KG1 (cell line): ENCODE results near the gene ETAA1.
A peak's percentile ranks its signal among the peaks of the same experiment; 100 is the strongest.

Experiments used
- DNase-seq: peaks from one replicate; lab custom pipeline; 2025; lab: John Stamatoyannopoulos, UW

The ETAA1 gene

GRCh38 chr2:67397143-67397986 lies at the start of gene ETAA1:
ETAA1 (plus strand) TSS chr2:67397333; CDS start chr2:67397449, 116 bp downstream.
- DNase-seq = peak; percentile 78

GRCh38 chr2:67366832-67367412 lies 30.2 kb upstream of the ETAA1 start:
- no peak for DNase-seq

DNA sequence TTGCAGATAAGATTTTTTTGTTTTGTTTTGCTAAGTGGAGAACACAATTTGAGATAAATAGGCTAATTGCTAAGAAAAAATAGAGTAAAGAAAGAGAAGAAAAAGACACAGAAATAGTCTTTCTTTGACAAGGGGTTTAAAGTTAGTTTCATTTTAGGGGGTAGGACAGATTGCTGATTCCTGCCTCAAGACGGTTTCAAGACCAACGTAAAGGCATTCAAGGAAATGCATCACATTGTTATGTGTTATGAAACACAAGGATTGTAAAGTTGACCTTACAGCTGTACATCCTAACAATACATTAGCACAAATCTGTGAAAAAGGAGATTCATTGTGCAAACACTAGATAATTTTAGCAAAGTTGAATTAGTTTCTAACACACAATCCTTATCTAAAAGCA lies 22.7 kb upstream of the ETAA1 start:
- DNase-seq = no peak

DNA sequence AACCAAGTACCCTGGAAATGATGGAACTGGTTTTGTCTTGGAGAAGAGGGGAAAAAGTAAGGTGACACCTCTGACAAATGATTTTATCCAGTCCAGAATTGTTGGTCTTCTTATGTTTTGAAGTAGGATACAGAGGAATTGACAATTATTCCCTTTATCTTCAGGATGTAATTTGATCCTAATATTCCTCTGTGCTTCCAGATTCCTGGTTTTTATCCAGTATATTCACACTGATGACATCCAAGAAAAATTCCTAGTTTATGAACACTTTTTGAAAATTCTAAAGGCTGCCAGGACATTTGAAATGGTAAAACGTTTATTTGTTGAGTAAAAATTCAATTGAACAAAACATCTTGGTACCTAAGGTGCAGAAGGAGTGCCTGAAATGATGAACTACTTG lies 22.2 kb upstream of the ETAA1 start:
- no peak for DNase-seq

DNA sequence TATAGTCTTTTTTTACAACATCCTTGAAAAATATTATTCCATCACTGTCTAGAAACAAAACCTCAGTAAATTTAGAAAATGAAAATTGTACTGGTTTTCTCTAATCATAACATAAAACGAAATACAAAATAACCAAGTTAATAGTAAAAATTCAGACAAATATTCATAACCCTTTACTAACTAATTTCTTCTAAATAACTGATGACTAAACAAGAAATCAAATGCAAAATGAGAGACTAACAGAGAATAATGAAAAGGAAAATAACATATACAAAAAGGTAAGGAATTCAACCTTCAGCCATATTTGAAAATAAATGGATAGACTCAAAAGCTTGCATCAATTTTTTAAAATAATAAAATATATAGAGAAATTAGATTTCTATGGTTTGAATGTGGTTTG lies 18.6 kb upstream of the ETAA1 start:
- DNase-seq = no peak

- no peak for DNase-seq
Observed at GRCh38 chr2:67379048-67379447, 18.1 kb upstream of the ETAA1 start.

DNA sequence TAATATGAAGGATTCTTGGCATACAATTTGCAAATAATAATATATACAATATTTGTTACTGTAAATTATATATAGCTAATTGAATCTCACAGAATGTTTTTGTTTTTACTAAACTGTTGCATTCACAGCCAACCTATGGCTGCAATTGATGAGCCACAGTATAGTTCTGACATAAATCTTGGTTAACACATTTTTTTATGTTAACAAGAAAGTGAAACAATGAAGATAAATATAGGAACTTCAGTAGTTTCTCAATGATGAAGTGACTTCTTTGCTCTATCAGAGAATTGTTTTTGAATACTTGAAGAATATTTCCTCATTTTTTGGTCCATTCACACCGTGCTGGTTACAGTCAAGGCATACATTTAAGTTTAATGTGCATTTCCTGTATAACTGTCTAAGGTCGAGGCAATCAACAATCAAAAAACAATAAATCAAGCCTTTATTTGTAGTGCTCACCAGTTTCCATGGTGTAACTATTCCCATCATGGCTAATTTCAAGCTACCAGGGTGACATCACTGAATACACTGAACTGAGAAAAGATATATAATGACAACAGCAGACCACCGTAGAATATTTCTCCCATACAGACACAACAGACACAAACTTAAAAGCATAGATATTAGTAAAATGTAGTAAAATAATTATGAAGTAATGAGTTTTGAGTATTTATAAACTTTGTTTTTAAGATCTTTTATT lies 12.9 kb upstream of the ETAA1 start:
- DNase-seq = no peak

- no peak for DNase-seq
Observed at GRCh38 chr2:67388680-67389079, 8.5 kb upstream of the ETAA1 start.

GRCh38 chr2:67389286-67389685 lies 7.8 kb upstream of the ETAA1 start:
- no peak for DNase-seq

- no peak for DNase-seq
Observed at GRCh38 chr2:67389788-67390187, 7.3 kb upstream of the ETAA1 start.

DNA sequence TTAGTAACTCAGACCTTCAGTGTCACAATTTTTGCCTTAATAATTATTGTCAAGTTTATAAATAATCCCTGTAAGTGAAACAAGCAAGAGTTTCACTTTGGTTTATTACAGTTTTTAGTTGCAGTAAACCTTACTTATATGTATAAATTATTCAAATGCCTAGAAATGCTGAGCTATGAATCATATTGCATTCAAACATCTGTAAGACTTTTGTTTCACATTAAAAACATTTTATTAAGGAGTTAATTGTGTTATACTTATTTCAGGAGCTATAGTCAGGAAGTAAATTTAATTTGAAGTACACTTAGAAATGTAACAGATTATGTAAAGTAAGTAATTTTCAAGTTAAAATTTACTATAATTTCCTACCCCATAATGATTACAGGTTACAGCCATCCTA lies 3.9 kb upstream of the ETAA1 start:
- no peak for DNase-seq

GRCh38 chr2:67394734-67395133 lies 2.4 kb upstream of the ETAA1 start:
- DNase-seq = no peak

DNA sequence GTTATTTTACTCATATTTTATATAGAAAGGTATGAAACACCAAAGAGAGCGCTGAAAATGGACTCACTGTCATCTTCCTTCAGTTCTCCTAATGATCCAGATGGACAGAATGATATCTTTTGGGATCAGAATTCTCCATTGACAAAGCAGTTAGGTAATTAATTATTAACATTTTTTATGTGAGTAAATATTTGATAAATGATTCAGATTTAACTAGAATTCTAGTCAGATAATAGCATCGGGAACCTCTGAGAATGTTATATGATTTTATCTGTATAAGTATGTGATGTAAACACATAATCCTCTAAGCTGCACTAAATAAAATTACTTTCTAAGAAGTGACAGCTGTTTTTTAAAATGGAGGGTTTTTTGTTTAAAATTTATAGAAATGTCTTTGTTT lies 2.0 kb downstream of the ETAA1 start:
- DNase-seq = no peak

GRCh38 chr2:67399831-67400489 lies 2.8 kb downstream of the ETAA1 start:
- DNase-seq = no peak

DNA sequence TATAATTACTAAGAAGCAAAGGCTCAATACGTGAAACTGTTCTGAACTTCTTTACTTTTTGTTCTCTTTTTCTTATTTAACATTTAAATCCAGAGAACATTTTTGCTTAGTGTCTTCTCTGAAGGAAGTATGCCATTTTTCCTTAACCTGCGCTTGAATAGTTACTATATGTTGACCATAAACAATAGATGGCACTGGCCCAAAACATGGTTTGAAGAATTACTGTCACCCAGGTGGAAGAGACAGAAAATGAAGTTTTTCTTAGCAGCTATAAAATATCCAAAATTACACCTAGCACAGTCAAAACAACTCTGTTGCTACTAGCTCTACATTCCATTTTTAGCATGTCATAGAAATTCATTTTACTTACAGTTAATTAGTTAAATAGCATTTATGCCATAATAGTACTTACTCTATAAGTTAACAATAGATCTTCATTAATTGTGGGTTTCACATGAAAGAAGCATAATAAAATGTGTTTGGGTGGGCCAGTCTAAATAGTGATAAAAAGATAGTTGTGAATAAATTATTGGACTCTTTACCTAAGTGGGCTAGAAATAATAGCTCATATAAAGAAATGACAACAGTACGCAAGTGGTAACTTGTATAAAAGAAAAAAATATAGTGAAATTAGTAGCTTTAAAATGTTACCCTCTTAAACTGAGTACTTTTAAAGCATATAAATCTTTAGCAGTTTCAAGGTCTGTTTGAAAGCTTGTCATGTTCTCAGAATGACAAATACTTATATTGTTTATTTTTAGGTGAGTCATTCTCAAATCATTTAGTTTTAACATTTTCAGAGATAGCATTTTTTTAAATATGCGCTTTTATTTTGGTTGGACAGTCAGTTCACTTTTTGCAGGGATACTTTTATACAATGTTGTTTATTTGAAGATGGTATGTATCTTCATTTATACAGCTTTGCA lies 3.7 kb downstream of the ETAA1 start:
- DNase-seq = no peak

DNA sequence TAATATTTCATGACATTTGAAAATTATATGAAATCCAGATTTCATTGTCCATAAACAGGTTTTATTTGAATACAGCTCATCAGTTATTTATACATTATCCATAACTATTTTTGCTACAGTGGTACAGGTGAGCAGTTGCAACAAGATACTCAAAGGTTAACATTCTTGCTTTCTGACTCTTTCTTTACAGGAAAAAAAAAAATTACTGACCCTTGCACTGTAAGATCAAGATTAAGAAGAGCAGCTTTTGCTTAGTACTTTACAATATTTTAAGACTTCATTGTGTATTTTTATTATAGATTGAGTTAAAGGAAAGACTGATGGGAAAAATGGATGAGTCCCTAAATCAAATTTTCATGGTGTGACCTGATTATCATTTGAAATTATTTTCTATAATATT lies 11.2 kb downstream of the ETAA1 start:
- no peak for DNase-seq

GRCh38 chr2:67412424-67412823 lies 15.3 kb downstream of the ETAA1 start:
- no peak for DNase-seq

DNA sequence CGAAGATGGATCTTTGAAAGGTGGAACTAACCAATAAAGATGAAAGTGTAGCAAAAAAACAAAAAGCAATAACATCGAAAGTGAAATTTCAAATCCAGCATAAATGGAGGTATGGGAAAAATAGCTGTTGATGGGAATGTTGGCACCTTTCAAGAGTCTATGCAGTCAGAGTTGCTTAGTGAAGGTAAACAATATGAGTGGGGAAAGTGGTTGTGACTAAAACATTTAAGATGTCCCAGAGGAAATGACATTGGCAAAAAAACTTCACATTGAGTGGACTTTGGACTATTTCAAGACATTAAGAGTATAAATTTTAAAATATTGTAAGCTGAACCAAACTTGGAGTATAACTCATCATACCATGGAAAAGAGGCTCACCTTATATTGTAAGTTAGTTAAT lies 17.7 kb downstream of the ETAA1 start:
- DNase-seq = no peak

- DNase-seq = no peak
Observed at GRCh38 chr2:67416136-67416535, 19.0 kb downstream of the ETAA1 start.

GRCh38 chr2:67423489-67423888 lies 26.4 kb downstream of the ETAA1 start:
- DNase-seq = no peak

DNA sequence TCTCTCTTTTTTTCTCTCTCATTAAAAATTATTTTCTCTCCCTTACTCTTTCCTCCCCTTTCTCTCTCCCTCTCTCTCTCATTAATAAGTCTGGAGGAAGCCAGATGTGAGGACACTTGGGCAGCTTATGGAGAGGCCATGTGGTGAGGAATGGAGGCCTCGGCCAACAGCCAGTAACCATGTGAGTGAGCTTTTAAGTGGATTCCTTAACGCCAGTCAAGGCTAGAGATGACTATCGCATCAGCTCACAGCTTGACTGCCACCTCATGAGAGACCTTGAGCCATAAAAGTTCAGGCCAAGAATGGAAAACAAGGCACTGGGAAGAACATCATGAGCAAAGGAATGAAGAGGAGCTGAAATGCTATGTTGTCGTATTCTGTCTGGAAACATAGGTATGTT lies 39.1 kb downstream of the ETAA1 start:
- DNase-seq = no peak

GRCh38 chr2:67437114-67437513 lies 40.0 kb downstream of the ETAA1 start:
- DNase-seq = no peak
